Stimulated activated CD8-positive, alpha-beta memory T cell treated with anti-CD3 and anti-CD28 coated beads, Interleukin-2, amount 100 ng/mL, for 1 hour (primary cell): ENCODE results near the gene PEAR1.

Experiments
- DNase-seq, 2 donors: peaks; one replicate each; pipeline ENCODE4 v3.0.0-alpha.2; 2020; ENCODE audit warnings: low read depth in 2 of 2

Gene PEAR1

GRCh38 chr1:156963621-156964020 is 70.1 kb downstream of the PEAR1 start:
- DNase-seq = peak; percentile 4

- no peak for DNase-seq
These were observed 70.9 kb downstream of the PEAR1 start for GRCh38 chr1:156964441-156964840.
